HG03520 (cell line): ENCODE measurements around the gene KCNJ6.

Experiments used
- ATAC-seq: cut with Tn5 transposase; IDR thresholded peaks from one replicate; pipeline ENCODE4 v1.9.1; 2021; ENCODE audit warnings: mild to moderate bottlenecking, moderate library complexity; ENCODE audit not compliant: unreplicated experiment

Gene KCNJ6

DNA sequence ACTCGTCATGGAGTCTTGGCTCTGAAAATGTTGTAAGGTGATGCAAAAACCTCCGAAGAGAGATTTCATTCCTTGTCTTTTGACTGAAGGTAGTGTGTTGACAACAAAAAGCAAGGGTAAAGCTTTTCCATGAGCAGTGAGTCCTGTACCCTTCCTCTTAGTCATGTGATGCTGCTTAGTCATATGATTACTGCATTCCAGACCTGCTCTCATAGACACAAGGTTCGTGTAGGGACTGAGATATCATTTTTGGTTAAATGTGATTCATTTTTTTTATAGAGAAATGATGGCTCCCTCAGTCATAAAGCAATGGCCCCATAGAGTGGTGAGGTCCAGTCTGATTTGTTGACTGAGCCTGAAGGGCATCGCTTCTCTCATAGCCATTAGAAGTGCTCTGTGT, 9.2 kb downstream of the KCNJ6 start:
- no peak for ATAC-seq

DNA sequence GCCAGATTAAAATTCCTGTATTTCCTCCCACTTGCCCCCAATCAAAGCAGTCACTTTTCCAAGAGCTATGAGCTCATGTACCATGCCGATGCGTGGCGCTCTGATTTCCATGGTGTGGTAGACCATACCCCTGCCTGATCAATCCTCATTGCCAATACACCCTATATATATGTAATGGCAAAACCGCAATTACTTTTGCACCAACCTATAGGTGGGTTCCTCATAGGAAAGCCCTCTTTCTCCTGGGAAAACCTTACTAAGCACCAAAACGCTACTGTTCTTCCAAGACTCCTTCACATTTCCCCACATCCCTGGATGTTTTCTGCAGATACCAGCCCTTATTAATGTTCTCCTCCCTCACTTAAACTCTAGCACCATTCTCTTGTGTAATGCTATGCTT, 11.0 kb downstream of the KCNJ6 start:
- ATAC-seq = no peak

DNA sequence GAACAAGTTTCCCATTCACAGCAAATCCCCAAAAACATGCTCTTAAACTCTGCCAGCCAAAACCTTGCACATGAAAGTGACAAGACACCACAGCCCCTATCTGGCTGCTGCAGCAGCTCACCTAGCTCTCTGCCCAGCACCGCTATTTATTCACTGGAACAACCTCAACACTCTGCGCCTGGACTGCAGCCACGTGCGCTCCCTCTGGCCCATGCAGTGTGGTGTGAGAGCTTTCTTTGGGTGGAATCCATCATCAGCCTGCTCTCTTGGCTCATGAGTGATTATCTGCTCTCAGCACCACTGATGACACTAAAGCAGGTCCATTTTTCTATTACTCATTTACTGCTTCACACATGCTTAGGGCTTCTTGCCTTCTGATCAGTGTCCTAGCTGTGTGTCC, 11.4 kb downstream of the KCNJ6 start:
- ATAC-seq = no peak

DNA sequence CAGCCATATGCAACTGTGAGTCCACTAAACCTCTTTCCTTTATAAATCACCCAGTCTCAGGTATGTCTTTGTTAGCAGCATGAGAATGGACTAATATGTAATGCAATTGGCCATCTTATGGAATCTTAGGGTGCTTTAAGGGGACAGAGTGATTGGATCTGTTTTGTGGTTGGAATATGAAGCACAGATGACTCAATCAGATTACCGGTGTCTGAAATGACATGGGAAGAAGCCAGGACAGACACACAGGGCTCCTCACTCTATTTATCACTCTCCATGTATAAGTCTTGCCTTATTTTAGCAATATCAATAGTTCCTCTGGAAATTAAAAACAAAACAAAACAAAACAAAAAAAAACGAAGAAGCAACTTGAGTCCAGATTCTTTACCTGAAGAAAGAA, 12.9 kb downstream of the KCNJ6 start:
- ATAC-seq = no peak

DNA sequence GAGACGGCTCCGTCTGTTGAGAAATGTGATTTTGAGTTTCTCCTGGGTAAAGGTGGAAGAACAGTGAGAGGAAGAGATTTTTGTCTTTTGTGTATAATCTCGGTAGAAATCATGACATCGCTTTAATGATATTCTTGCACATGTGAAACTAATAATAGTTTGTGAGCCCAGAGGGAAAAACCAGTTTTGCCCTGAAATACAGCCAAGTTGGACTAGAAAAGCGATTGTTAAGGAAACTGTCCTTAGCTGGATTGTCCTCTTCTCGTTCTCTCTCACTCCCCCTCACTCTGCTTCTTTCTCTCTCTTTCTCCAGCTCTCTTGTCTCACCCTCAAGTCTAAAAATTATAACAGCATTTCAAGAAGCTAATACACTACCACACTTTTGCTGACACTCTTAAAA, 17.1 kb downstream of the KCNJ6 start:
- ATAC-seq = no peak

DNA sequence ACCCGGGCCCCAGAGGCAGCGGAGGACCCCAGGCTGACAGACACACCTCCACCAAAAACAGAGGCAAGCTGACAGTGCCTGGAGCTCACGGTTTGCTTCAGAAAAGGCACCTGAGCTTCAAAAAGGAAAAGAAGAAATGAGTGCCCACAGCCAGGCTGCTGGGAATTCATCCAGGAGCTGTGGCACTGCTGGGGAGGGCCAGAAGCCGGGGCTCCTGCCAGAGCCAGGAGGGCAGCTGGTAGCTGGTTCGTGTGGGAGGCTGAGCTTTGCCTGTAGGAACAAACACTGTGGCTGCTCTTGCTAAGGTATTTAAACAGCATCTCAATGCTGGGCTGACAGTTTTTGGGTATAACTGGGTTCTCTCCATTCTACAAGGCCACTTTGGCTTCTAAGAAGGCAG, 19.5 kb downstream of the KCNJ6 start:
- ATAC-seq = no peak

DNA sequence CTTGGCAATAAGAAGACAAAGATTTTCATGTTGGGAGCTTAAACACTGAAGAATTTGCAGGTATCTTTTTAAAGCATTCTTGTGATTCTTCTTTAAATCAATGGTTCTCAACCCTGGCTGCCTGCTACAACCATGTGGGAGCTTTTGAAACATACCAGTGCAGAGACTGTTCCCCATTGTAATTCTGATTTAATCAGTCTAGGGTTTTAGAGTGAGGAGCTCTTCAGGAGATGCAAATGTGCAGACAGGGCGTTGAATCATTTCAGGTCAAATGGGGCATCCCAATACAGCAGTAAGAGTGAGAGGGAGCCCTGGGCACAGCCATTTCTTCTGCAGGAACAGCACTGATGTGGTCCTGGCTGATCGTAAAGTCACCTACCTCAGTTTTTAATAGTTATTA, 24.3 kb downstream of the KCNJ6 start:
- no peak for ATAC-seq

DNA sequence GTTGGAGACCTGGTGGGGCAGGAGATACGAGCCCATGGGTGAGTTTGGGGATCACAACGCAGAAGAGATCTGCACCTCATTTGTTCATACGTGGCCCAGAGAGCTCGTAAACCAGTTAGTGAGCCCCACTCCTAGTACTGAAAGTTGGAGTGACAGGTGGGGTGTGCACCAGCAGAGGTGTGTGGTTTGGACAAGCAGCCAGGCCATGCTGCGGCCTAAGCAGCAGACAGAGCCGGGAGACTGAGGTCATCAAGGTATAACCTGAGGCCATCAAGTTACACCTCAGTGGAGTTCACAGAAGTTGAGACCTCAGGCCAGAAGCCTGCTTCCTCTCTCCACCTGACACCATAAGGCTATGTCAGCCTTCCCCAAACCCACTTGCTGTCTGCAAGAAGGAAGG, 27.6 kb downstream of the KCNJ6 start:
- ATAC-seq = no peak

DNA sequence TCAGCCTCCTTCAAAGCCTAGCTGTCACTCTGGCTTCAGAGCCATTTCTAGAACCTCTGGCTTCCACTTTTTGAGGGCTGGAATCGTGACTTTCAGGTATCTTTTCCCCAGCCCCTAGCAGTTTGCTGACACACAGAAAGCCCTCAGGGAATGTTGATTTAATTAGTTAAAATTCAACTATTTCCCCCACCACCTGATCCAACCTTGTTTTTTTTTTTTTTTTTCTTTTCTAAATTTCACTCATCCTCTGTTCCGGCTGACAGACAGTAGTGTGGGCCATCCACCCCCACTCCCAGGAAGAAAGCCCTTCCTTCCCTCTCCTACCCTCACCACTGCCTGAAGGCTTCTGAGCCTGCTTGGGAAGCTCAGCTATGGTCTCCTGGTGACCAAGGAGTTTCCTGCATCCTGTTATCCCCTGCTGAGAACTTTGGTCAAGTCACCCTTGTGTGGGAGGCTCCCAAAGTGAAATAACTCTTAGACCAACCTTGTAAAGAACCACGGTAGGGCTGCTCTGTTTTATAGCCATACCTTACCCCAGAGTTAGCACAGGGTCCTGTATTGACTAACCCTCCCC, 29.4 kb downstream of the KCNJ6 start:
- ATAC-seq = no peak

DNA sequence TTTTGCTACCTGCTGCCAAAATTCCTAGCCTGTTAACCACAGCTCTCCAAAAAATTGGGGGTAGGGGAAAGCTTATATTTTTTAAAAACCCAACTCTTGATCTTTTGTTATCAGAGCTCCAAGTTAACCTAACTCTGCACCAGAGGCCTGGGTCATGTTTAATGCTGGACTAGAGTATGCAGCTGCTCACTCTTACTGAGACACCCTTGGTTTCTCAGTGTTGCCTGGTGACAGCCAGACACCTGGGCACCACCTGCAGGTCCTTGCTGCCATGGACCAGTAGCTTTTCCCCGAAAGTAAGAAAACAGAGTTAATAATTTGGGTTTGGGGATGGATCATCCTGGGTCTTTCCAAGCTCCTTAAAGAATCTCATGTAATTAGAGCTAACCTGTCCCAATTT, 30.1 kb downstream of the KCNJ6 start:
- ATAC-seq = no peak

DNA sequence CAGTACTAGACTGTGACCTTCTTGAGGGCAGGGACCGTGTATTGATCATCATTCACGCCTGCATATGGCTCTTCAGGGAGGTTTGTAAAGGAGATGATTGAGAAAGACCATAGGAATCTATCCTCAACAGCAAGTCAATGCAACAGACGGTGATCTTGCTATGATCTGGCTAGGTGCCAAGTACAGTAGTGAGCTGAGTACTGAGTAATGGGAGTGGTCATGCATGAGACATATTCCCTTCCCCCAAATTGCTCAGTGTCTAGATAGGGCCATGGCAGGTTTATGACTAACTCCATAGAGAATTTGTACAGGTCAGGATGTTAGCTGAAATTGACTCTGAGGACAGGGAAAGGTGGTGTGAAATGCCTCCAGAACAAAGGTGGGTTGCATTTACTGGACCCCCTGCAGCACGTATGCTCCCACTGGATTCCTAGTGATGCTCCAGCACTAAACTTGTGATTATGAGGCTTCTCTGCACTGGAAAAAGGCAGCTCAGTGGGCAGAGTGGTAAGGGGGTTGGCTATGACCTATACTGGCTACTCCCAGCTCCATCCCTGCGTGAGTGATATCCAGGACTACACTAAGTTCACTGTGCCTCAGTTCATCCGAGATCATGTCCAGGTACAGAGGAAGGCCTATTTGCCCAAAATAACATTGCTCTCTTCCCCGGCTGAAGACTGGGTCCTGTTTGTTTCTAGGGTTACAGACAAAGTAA, 37.2 kb downstream of the KCNJ6 start:
- no peak for ATAC-seq

DNA sequence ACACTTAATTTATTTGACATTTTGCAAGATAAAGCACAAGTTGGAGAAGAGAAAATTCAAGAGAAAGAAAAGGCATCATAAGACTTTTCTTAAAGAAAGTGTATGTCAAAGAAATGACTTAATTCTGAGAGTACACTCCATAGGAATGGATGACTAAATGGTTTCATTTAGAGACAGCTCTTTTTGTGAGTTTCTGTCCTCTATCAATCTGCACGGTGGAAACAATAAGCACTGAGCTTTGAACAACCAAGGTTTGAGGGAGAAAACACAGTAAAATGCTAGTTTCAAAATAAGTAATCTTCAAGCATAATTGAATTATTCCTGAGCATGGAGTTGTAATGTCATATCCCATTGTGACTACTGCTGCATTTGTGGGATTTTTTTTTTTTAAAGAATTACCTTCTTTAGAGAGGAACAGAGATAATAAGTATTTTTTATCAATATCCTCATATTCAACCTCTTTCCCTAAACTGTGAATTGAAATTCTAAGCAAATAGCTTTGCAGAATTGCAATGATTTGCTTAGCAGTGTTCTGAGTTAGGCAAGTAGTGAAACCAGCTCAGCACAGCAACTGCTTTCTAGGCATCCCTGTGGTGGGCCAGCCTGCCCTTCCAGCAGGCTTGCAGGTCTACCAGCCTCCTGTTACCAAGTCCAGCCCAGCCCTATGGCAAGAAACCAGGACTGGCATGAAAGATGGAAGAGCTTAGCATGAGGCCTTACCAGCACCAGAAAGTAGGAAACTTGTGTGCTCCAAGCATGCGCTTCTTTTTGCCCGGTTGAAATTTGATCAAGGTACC, 38.2 kb downstream of the KCNJ6 start:
- no peak for ATAC-seq

DNA sequence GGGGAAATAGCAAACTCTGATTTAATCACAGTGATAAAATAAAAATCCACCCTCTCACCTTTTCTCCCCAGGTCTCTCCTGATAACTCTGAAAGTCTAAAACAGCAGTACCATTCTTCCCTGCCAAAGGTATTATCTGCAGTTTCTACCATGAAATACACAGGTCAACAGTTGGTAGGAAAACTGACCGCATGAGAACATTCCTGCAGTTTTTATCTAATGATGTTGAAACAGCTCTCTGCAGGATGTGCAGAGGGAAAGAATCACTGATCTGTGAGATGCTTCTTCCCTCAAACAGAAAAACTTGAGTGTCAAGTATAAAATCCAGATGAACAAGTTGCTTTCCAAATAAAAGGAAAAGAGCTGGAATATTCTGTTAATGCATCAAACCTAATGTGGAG, 39.1 kb downstream of the KCNJ6 start:
- ATAC-seq = no peak

DNA sequence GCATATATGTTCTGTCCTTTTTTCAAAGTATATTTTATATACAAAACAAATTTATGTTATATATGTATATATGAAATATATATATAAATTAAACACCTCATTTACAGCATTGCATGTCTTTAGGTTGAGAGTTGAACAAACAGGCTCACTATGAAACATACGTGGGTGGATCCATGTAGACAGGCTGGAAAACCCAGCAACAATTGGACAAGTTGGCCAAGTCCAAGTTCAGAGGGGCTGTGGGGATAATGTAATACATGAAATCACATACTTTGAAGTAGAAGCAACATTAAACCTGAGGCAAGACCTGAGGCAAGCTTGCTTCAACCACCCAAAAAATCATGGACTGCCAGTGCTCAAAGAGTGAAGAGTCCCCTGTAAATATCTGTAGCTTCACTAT, 39.7 kb downstream of the KCNJ6 start:
- no peak for ATAC-seq

DNA sequence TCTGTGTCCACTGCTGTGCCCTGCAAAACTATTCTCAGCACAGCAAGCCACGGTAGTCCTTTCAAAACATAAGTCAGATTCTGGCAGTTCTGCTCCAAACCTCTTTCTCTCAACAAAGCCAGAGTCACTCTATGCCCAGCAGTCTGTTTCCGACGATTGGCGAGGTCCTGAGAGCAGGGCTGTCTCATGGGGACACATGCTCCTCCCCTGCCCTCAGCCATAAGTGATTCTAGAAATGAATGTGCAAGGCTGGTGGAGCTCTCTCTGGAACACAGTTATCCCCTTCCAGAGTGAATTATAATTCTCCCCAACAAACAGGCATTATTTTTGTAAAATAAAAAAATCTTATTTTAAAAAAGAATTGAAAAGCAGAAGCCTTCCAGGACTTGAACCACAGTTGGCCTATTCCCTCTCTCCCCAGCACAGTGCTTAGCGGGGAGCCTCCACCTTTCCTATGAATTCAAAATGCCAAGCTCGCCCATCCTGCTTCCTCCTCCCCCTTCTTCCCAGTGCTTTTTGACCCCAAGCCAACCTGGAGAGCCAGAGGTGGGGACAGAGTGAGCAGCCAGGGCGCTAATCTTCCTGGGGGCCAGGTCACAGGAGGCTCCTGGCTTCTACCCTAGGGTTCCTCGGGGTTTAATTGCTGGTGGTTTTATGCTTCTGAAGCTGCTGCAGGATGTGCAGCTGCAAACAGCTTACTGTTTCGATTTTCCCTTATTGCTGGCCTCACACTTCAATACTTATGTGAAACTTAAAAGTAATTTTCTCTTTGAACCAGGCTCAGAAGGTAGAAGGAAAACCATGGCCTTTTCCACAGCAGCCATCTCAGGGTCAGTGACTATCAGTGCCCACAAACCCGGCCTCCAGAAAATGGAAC, 41.1 kb downstream of the KCNJ6 start:
- no peak for ATAC-seq

DNA sequence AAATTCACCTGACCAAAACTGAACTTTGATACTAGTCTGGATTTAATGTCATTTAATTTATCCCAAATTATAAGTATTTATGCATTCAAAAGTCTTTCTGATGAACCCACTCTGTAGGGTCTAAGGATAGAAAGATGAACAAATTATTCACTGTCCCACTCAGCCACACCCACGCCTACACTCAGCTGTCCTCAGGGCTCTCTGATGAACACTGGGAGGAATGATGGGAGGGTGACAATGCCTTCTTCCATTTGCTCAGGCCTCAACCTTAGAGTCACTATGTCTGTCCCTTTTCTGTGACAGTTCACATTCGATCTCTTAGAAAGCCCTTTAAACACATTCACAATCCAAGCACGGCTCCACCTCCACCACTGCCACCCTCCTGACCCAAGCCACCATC, 41.8 kb downstream of the KCNJ6 start:
- no peak for ATAC-seq

DNA sequence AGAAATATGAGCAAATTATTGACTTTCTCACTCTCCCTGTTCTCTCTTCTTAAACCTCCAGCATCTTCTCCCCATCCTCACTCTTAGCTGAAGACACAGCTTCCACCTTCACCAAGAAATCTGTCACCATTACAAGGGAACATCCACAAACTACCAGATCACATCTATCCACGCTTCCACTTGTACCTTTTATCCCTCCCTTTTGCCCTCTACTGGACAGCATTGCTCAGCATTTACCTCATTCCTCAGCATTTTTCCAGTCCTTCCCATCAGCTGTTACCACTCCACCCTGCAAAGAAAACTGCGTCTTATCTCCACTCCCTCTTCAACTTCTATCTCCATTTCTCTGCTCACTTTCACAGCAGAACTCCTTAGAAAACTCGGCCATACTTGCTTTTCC, 42.6 kb downstream of the KCNJ6 start:
- no peak for ATAC-seq

DNA sequence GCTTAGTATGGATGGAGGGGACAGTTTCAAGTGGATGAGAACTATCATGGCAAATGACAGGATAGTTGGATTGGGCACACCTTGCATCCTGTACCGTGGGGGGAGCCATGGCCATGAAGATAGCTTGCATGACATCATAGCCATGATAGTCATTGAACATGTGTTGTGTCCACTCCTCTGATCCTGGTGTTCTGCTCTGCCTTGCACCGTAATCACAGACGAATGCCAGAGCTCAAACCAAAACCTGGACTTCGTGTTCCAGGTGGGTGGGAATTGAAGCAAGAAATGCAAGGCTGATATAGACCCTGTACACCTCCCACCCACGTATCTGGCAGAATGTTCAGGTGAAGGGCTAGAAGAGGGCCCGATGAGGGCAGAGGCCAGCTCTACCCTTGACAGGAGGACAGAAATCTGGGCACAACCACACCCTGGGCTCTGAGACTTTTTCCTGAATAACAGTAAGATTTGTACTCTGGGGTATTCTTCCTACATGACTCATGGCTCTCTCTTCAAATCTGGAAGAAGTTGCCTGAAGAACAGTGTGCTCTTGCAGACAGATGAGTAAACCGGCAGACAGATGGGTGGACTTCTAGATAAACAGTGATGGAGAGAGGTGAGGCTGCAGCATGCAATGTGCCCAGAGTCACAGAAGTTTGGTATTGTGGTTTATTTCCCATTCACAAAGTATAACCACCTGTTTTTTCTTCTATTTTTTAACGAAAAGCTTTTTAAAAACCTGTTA, 45.0 kb downstream of the KCNJ6 start:
- ATAC-seq = no peak

DNA sequence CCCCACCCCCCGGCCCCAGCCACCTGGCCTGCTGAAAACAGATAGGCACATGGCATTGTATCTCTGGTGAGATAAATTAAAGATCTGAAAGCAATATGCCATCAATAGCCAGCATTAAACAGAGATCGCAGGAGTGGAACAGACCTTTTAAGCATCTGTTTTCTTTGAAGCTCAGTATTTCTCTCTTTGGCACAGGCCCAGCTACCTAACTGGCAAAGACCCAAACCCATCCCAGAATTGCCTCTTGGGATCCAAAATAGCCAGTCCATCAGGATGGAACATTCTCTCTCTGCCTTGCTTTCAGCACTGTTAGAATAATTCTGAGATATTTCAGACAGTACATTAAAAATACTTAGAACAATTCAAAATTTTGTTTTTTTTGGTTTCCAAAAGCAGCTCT, 46.0 kb downstream of the KCNJ6 start:
- ATAC-seq = no peak

DNA sequence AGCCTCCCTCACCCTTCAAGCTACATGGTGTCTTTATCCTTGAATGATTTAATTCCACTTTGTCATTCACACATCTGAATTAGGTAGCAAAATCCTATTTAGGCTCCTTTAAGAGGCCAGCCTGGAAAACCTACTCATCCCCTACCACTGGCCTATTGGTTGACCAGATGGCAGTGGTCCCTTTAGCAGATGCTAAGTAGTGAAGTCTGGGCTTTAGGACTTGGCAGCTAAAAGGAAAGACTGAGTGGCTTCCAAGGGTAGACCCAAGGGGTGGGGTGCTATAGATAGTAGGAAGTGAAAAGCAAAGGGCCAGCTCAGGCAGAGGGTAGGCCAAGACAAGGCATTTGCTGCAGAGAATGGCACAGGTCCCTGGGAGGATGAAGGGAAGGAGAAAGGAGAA, 46.6 kb downstream of the KCNJ6 start:
- no peak for ATAC-seq
